Parathyroid adenoma (tissue), 2 donors: Measurements from ENCODE around the gene GPR142.

ENCODE experiments used
- H2AFZ ChIP-seq: fragments of 300-600 bp; sonication (generic); one replicate; pipeline ENCODE4 v1.7.0; 2017; ENCODE audit warnings: antibody characterized with exemption, mild to moderate bottlenecking
- H3K27ac ChIP-seq: fragments of 300-600 bp; sonication (generic); one replicate; pipeline ENCODE4 v1.7.0; 2017
- H3K27me3 ChIP-seq: fragments of 300-600 bp; sonication (generic); one replicate; pipeline ENCODE4 v1.7.0; 2017; ENCODE audit warnings: low read length; ENCODE audit not compliant: control insufficient read depth, insufficient read depth
- H3K36me3 ChIP-seq: fragments of 300-600 bp; sonication (generic); one replicate; pipeline ENCODE4 v1.7.0; 2017; ENCODE audit warnings: low read length; ENCODE audit not compliant: control insufficient read depth, insufficient read depth
- H3K4me1 ChIP-seq: fragments of 300-600 bp; sonication (generic); one replicate; pipeline ENCODE4 v1.7.0; 2017; ENCODE audit warnings: control low read depth
- H3K4me2 ChIP-seq: fragments of 300-600 bp; sonication (generic); one replicate; pipeline ENCODE4 v1.7.0; 2017; ENCODE audit warnings: low read length
- H3K4me3 ChIP-seq: fragments of 300-600 bp; sonication (generic); one replicate; pipeline ENCODE4 v1.7.0; 2017; ENCODE audit warnings: low read depth, low read length
- H3K79me2 ChIP-seq: fragments of 300-600 bp; sonication (generic); one replicate; pipeline ENCODE4 v1.7.0; 2017; ENCODE audit warnings: control low read depth
- H3K9ac ChIP-seq: fragments of 300-600 bp; sonication (generic); one replicate; pipeline ENCODE4 v1.7.0; 2017; ENCODE audit warnings: mild to moderate bottlenecking
- H3K9me3 ChIP-seq: fragments of 300-600 bp; sonication (generic); one replicate; pipeline ENCODE4 v1.7.0; 2017; ENCODE audit warnings: low read length; ENCODE audit not compliant: control insufficient read depth
- TF ChIP-seq, protein P1 (sequence below): fragments of 300-600 bp; sonication (generic); IDR thresholded peaks from one replicate; pipeline ENCODE4 v1.7.0; 2017; ENCODE audit warnings: antibody characterized with exemption, mild to moderate bottlenecking
- donor health status: primary hyperparathyroidism.

Gene GPR142

DNA sequence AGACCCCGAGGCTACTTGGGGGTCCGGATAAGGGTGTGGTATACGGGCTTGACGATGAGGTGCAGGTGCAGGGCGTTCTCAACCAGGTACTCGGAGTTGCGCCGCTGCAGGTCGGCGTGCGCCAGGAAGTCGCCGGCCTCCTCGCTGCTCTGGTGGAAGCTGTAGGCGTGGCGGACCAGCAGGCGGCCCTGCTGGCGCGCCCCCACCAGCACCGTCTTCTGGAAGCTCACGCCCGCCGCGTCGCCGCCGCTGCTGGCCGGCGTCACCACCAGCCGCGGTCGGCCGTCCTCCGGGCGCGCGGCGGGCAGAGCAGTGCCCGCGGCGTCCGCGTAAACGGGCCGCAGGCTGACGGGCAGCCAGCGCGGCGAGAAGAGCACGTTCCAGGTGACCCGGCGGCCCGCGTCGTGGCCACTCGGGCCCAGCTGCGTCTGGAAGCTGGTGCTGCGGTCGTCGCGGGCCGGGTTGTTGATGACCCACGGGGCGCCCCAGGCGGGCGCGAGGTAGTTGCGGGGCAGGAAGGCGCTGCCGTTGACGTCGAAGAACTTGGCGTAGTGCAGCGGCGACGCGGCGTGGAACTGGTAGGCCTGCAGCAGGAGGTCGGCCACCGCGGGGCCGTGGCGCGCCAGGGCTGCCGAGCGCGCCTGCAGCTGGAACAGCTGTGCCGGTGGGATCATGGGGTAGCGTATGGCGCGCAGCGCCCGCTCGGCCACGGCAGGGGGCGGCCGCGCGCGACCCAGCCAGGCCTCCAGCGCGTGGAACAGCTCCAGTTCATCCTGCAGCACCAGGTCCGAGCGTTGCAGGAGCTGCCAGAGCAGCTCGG, 10.4 kb upstream of the GPR142 start:
- no peaks in the 10 kb centered on the region for H3K79me2 ChIP-seq
- TF ChIP-seq, protein P1, sequence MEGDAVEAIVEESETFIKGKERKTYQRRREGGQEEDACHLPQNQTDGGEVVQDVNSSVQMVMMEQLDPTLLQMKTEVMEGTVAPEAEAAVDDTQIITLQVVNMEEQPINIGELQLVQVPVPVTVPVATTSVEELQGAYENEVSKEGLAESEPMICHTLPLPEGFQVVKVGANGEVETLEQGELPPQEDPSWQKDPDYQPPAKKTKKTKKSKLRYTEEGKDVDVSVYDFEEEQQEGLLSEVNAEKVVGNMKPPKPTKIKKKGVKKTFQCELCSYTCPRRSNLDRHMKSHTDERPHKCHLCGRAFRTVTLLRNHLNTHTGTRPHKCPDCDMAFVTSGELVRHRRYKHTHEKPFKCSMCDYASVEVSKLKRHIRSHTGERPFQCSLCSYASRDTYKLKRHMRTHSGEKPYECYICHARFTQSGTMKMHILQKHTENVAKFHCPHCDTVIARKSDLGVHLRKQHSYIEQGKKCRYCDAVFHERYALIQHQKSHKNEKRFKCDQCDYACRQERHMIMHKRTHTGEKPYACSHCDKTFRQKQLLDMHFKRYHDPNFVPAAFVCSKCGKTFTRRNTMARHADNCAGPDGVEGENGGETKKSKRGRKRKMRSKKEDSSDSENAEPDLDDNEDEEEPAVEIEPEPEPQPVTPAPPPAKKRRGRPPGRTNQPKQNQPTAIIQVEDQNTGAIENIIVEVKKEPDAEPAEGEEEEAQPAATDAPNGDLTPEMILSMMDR: no peak
- no peaks in the 10 kb centered on the region for H3K9me3 ChIP-seq
- H3K27me3 ChIP-seq: no peaks in the 10 kb centered on the region
- peak overlapping the region; percentile 5 for H3K4me3 ChIP-seq
- H2AFZ ChIP-seq: peak overlapping the region; percentile 73
- H3K4me1 ChIP-seq: no peaks in the 10 kb centered on the region
- peak overlapping the region; percentile 62 for H3K4me2 ChIP-seq
- no peak overlapping the region for H3K9ac ChIP-seq
- H3K27ac ChIP-seq: no peak overlapping the region
- no peaks in the 10 kb centered on the region for H3K36me3 ChIP-seq

DNA sequence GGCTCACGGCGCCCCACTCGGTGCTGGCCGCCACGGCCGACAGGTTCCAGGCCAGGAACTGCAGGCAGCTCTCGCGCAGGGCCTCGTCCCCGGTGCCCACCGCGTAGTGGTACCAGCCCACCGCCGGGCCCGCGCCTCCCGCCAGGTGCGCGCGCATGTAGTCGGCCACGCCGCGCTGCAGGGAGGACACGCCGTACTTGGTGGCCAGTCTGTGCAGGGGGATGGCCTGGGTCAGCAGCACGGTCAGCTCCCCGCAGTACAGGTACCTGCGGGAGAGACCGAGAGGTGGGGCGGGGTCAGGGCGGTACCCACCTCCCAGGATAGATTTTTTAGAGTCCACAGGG, 9.9 kb upstream of the GPR142 start:
- no peaks in the 10 kb centered on the region for H3K36me3 ChIP-seq
- peak overlapping the region; percentile 73 for H2AFZ ChIP-seq
- H3K27ac ChIP-seq: no peak overlapping the region
- H3K4me1 ChIP-seq: no peaks in the 10 kb centered on the region
- no peaks in the 10 kb centered on the region for H3K27me3 ChIP-seq
- no peaks in the 10 kb centered on the region for H3K79me2 ChIP-seq
- H3K4me3 ChIP-seq: peak overlapping the region; percentile 5
- H3K9me3 ChIP-seq: no peaks in the 10 kb centered on the region
- TF ChIP-seq, protein P1: no peak
- H3K9ac ChIP-seq: no peak overlapping the region
- peak overlapping the region; percentile 62 for H3K4me2 ChIP-seq

DNA sequence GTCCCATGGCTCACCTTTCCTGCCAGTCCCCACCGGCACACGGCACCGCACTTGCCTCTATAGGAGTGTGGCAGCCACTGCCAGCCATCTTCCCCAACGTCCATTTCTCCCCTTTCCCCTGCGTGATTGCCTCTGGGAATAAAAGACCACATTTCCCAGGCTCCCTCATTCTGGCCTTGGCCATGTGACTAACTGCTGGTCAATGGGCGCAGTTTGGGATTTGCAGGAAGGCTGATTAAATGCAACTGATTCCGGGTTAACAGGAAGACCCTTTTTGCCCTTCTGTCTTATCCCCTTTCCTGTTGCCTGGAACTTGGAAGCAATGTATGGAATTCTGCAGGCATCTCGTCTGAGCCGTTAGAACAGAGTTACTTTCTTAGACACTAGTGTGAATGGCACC, 8.6 kb upstream of the GPR142 start:
- Histone ChIP-seq H2AFZ (no peak overlapping the region), H3K9ac (no peak overlapping the region), H3K79me2 (no peaks in the 10 kb centered on the region), H3K4me1 (no peaks in the 10 kb centered on the region), H3K36me3 (no peaks in the 10 kb centered on the region), H3K4me3 (no peak overlapping the region), H3K9me3 (no peaks in the 10 kb centered on the region), H3K27me3 (no peaks in the 10 kb centered on the region), H3K4me2 (no peak overlapping the region), H3K27ac (no peak overlapping the region)
- TF ChIP-seq, protein P1: no peak

DNA sequence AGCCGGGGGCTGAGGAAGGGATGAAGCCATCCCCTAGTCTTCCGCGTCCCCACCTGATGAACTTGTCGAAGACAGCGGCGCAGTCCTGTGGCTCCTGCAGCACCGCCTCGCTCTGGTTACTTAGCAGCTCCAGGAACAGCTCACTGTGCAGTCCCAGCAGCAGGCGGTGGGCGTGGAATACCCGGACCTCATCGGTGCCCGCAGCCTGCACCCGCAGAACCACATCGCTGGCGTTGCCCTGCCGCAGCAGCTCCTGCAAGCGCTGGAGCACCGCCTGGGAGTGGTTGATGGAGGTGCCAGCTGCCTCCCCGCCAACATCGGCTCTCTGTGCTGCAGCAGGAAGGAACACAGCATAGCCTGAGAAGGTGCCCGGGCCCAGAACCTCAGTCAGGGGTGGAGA, 7.4 kb upstream of the GPR142 start:
- no peak overlapping the region for H3K9ac ChIP-seq
- no peak overlapping the region for H2AFZ ChIP-seq
- H3K4me2 ChIP-seq: no peak overlapping the region
- no peak overlapping the region for H3K27ac ChIP-seq
- H3K27me3 ChIP-seq: no peaks in the 10 kb centered on the region
- H3K4me3 ChIP-seq: no peak overlapping the region
- H3K36me3 ChIP-seq: no peaks in the 10 kb centered on the region
- no peaks in the 10 kb centered on the region for H3K4me1 ChIP-seq
- no peaks in the 10 kb centered on the region for H3K79me2 ChIP-seq
- no peaks in the 10 kb centered on the region for H3K9me3 ChIP-seq
- TF ChIP-seq, protein P1: no peak

DNA sequence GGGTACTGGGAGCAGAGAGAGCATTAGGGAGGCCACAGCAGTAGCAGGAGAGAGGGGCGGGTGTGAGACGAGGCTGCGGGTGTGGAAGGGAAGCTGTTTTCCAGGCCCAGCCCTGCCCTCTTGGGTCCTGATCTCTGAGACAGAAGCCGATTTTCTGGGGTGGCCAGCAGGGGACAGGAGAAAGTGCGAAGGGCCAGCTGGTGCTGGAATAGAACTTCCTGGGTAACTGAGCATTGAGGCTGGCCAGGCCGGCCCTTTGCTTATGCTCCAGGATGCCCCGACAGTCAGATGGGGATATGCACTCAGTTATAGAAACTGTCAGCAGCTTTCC, 6.4 kb upstream of the GPR142 start:
- Histone ChIP-seq H3K79me2 (no peaks in the 10 kb centered on the region), H3K9me3 (no peaks in the 10 kb centered on the region), H3K4me1 (no peaks in the 10 kb centered on the region), H3K36me3 (no peaks in the 10 kb centered on the region), H3K27ac (no peak overlapping the region), H3K4me2 (no peak overlapping the region), H3K27me3 (no peaks in the 10 kb centered on the region), H3K4me3 (no peak overlapping the region), H2AFZ (no peak overlapping the region), H3K9ac (no peak overlapping the region)
- TF ChIP-seq, protein P1: no peak
